Umbilical cord (tissue), 2 donors: ENCODE data around the gene TTC39C. TPM values are rescaled to one million over a fixed set of nuclear protein-coding genes. Genes with fewer than 3 reads are reported as not detected.
A peak's percentile ranks its signal among the peaks of the same experiment; 100 is the strongest.
"Not testable (repeated sequence)": the region's sequence is repeated elsewhere in the genome, so short reads cannot be mapped to it uniquely, and the experiment has no call there.

ENCODE experiments used
- DNase-seq: peaks from one replicate; pipeline ENCODE4 v3.0.0-alpha.2; 2015; ENCODE audit warnings: low spot score
- total RNA-seq: library from RNA; depleted of rRNA; stranded (reverse); fragments of >200 nt; gene quantifications from one replicate; pipeline ENCODE4 v1.2.3, GENCODE V29; 2014; ENCODE audit warnings: low replicate concordance; ENCODE audit not compliant: insufficient read depth

TTC39C gene
- total RNA-seq, 1 donor from 2014 or later: 25.5 TPM

- DNase-seq: no peak
These were observed 38.7 kb downstream of the TTC39C start for GRCh38 chr18:24053211-24053610.

DNA sequence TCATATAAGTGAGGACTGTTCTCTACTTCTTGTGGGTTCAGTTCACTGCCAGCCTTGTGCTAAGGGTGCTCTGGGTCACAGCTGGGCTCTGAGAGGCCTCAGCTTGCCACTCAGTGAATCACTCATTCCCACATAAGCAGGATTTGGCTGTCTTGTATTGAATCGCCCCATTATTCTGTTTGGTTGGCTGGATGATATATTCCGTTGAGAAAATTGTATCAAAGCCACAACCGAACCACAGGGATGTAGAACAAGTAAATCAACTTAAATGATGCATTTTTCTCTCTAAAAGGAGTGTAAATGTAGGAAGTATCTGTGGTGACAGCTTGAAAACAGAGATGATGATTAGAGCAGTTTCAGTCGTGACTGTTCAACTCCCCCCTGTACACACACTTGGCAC is 39.6 kb downstream of the TTC39C start:
- no peak for DNase-seq

GRCh38 chr18:24055009-24055804 is 40.7 kb downstream of the TTC39C start:
- no peak for DNase-seq

DNA sequence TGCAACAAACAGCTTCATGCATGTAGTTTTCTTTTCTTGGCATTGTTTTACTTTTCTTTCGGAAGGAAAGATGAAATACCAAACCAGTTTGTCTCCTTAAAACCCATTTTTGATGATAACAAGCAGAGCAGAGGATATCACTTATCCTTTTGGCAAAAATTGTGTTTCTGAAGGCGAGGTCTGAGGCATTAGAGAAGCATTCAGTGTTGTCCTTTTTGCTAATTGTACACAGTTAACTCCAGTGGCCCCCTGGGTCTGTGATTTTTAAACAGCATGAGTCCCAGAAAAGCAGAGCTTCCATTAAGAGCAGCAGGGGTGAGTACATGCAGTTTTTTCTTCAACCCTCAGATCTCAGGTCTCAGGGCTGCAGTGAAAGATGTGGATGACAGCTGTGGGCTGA is 41.3 kb downstream of the TTC39C start:
- DNase-seq: peak; percentile 76

DNA sequence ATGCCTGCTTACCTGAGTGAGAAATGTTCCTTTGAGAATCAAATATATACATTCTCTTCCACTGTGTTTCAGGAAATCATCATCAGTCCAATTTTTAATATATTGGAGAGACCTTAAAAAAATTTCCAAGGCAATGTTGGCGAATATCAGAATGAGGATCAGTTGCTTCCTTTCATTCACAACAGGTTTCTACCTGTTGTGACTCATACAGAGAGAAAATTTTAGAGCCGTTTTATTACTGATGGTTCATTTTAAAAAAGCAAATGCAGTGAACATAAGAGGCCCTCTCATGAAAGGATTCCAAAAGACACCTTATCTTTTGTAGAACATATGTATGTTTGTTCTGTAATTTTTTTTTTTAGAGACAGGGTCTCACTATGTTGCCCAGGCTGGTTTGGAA is 42.0 kb downstream of the TTC39C start:
- DNase-seq: no peak

GRCh38 chr18:24057804-24058203 is 43.2 kb downstream of the TTC39C start:
- no peak for DNase-seq

DNA sequence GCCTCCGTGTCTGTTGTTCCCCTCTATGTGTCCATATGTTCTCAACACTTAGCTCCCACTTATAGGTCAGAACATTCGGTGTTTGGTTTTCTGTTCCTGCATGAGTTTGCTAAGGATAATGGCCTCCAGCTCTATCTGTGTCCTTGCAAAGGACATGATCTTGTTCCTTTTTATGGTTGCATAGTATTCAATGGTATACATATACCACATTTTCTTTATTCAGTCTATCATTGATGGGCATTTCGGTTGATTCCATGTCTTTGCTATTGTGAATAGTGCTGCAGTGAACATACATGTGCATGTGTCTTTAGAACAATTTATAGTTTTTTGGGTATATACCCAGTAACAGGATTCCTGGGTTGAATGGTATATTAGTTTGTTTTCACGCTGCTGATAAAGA is 44.8 kb downstream of the TTC39C start:
- DNase-seq: not testable (repeated sequence)

- no peak for DNase-seq
These were observed 46.1 kb downstream of the TTC39C start for GRCh38 chr18:24060644-24061043.

- no peak for DNase-seq
These were observed 48.7 kb downstream of the TTC39C start for GRCh38 chr18:24063121-24063731.

- no peak for DNase-seq
These were observed 50.0 kb downstream of the TTC39C start for GRCh38 chr18:24064391-24065100.

DNA sequence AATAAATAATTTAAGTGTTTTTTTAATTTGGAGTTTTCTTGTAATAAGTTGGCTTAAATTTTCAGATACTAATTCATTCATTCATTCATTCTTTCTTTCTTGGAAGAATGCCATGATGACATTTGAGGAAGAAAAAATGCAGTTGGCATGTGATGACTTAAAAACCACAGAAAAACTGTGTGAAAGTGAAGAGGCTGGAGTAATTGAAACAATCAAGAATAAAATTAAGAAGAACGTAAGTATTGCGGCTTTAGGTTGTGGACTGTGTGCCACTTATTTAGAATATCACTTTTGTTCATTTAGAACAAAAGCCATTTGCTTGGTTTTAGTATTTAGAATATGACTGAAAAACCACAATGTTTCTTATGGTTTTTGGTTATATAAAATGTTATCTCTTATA is 51.4 kb downstream of the TTC39C start:
- DNase-seq: no peak

DNA sequence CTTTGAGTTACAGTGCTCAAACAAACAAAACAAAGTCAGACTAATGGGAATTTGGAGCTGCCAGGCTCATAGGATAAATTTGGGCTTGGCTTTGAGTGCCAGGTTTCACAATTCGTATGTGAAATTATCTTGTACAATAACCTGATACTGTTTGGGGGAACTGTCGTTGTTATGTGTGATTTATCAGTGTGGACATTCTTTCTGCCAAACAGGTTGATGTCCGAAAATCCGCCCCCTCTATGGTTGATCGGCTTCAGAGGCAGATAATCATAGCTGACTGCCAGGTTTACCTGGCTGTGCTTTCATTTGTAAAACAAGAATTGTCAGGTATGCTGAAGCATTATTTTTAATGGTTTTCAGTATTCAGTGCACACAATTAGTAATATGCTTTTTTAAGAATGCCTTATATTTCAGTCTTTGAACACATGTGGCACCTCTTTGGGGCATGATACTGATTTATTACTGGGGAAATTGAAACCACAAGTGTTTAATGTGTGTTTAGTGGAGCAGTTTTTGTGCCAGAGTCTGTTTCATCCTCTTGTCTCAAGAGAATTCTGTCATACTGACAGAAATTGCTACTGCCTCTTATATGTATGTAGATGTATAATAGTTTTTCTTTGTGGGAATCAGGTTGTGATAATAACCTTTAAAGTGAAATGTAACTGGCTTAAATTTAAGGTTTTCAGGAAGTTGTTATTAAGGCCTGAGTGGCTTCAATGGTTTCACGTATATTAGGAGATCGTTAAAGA is 54.6 kb downstream of the TTC39C start:
- no peak for DNase-seq

- no peak for DNase-seq
These were observed 56.5 kb downstream of the TTC39C start for GRCh38 chr18:24071029-24071428.

- no peak for DNase-seq
These were observed 57.2 kb downstream of the TTC39C start for GRCh38 chr18:24071779-24072178.

- no peak for DNase-seq
These were observed 58.2 kb downstream of the TTC39C start for GRCh38 chr18:24072743-24073142.

DNA sequence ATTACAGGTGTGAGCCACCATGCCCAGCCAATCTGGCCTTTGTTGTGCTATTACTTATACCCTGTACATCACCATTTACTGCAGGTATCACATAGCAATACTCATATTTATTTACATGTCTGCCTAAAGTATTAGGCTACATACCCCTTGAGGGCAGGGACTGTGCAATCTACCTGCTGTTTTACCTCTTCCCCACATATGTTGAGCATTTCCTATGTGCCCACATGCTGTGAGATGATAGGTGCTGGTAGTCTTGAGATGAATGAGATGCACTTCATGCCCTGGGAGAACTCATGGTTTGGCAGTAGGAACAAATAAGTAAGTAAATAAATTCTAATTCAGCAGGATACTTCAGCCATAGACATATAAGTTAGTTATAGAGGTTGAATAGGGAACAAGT is 59.2 kb downstream of the TTC39C start:
- no peak for DNase-seq

GRCh38 chr18:24074757-24075156 is 60.2 kb downstream of the TTC39C start:
- not testable (repeated sequence) for DNase-seq

DNA sequence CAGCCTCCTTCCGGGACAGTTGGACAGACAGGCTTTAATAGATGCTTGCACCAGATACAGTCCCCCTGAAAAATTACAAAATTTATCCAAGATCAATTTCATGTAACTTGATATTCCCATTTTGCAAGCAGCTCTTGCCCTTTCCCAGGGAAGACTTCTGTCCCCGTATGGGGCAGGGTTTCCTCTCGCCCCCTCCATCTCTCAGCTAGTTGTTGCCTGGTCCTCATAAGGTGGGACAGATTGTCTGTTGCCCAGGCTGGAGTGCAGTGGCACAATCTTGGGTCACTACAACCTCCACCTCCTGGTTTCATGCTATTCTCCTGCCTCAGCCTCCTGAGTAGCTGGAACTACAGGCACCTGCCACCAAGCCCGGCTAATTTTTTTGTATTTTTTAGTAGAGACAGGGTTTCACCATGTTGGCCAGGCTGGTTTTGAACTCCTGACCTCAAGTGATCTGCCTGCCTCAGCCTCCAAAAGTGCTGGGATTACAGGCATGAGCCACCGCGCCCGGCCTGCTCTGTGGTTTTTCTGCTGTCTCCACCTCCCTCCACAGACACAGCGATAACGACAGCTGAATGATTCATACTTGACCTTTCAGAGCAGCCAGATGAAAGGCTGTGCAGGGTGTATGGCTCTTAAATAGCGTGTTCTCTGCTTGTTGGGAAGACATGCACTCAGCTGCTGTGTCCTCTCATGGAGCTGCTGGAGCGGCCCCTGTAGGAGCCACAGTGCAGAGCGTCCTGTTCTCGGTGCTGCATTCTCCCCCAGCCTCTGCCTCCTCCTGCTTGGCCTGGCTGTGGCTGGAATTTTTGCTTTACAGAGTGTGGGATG is 61.4 kb downstream of the TTC39C start:
- DNase-seq: peak; percentile 98

DNA sequence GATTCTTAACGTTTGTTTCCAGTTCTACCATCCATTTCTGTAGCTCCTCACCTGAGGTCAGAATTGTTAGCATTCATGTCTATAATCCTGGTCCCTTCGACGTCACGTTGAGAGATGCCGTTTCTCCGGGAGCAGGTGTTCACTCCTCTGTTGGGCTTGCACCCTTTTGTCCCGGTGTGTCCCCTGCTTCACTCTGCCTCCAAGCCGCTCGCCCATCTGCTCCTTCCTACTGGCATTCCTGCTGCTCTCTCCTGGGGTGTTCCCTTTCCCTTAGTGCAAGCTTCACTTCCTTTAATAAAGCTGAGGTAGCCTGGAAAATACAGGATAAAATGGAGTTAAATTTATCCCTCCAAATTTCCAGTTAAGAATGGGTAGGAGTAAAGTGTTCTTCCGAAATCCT is 62.4 kb downstream of the TTC39C start:
- no peak for DNase-seq

GRCh38 chr18:24078391-24078790 is 63.8 kb downstream of the TTC39C start:
- no peak for DNase-seq

DNA sequence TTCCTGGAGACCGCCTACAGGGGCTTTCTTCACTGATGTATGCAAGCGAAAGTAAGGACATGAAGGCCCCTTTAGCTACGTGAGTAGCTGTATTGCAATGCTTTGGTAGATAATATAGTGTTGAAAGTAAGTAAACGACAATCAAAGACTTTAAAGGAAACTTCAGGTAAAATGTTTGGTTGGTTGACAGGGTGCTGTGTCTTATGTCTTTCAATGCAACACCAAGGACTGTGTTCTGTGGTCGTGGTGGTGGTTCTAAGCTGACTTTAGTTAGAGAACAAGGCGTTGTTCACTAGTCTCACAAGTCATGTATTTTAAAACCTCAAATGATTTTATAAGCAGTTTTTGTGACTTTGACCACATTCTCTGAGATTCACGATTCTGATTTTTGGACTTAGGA is 66.3 kb downstream of the TTC39C start:
- no peak for DNase-seq
